ENCODE measurements around the gene PRDM5.

The PRDM5 gene

DNA sequence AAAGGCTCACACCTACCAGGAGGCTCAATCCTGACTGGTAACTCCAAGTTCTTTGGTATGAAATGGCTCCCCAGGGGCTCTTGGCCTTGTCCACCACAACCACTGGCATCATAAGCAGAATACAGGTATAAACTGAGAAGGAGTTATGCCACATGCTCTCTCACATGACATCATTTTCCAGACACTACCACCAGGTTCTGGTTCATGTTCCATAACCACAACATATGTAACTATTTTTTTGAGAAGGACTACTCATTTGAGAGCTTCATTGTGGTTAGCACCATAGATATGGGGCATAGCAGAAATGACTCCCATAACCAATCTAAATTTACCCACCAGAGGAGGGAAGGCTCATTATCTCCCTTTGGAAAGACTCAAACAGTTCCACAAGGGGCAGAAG is 19.6 kb downstream of the PRDM5 start:
- no peak for DNase-seq

DNA sequence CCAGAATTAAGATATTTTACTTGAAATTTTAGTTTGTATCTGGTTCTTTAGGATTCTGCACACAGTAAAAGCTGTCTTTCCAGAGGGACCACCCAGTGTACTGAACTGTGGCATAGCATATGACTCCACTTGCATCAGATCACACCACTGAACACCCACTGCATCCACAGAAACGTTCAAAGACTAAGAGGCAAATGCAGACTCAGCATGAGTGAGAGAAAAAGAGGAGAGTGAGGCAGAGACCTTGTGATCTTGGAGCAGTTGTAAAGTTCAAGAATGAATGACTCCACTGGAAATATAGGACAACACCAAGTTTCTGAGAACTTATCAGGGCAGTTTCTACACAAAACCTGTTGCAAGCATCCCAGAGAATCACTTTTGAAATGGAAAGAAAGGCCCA is 20.8 kb downstream of the PRDM5 start:
- DNase-seq: no peak

DNA sequence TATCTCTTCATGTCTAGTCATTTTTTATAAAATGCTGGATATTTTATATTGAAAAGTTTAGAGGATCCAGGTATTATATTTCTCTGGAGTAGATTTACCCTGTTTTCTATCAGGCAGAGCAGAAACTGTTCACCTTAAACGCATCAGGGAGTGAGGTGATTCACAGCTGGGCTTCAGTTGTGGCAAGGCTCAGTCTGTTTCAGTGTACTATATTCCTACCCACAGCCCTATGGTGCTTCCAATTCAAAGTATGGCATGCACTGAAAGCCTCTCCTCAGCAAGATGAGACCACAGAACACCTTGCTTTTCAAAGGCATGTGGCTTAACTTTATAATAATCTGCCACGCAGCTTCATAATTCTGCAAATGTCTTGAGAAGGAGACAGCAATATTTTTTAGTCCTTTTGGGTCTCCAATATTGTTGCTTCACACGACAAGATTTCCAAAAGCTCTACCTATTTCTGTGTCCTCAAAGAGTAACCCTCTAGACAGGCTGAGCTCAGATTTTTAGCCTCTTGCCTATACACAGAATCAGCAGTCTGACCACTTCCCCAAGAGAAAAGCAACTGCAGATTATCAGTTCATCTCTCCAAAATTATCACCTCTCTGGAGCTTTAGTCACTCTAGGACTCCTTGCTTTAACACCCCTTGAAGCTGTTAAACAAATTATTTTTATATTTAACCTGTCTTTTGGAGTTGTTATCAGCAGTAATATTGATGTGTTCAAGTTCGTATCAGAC is 24.4 kb downstream of the PRDM5 start:
- DNase-seq: no peak

DNA sequence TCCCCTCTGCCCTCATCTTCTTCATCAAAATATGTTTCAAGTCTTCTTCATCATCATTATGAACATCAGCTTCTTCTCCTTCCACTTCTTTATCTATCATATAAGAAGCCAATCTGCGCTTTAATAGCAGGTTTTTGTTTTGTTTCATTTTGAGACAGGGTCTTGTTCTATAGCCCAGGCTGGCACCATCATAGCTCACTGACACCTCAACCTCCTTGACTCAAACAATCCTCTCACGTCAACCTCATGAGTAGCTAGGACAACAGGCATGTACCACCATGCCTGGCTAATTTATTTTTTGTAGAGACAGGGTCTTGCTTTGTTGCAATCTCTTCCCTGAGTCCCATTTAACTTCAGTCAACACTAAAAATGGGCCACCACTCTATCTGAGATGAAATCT is 27.0 kb downstream of the PRDM5 start:
- DNase-seq: no peak

DNA sequence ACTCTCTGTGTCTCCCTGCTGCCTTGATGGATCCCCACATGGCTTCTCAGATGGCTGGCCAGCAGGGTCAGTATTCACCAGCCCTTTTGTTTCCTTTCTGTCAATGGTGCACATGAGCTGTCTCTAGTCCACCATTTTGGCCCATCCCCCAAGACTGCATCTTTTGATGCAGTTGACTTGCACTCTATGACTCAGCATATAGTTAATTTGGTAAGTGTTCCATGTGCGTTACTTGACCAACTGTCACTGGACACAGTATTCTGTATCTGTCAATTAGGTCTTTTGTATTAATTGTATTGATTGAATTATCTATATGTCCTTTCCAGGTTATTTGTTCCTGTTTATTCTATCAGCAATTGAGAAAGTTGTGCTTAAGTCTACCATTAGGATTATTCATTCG is 29.2 kb downstream of the PRDM5 start:
- DNase-seq: no peak

DNA sequence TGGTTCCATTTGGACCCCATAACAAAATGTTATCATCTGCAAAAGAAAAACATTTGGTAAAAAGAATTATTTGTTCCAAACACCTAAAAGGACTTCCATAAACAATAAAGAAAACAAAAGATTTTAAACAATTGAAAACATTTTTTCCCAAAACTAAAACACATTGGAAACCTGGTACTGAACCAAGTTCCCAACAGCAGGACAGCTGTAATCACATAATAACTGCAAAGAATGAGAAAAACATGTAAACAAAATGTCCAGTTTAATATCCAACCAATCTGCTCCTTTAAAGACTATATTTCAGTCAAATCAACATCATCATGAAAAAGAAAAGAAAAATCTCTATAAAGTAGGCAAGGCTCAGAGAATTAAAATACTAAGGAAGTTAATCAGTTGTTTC is 36.3 kb downstream of the PRDM5 start:
- DNase-seq: no peak

DNA sequence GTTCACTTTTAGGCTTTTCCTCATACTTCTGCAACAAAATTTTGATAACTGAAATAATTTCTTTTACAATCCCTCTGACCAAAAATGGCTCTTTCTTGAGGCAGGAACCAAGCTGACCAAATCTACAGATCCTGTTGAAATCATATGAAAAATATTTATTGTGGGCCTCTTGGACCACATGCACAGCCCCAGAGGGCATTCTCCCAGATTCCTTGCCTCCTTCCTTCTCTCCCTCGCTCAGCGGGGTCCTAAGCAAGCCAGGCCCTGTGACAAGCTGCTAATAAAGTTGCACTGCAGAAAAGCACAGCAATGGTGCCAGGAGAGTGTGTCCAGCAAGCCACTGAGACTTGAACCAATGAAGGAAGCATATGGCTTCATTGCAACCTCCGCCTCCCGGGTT is 40.7 kb downstream of the PRDM5 start:
- no peak for DNase-seq

DNA sequence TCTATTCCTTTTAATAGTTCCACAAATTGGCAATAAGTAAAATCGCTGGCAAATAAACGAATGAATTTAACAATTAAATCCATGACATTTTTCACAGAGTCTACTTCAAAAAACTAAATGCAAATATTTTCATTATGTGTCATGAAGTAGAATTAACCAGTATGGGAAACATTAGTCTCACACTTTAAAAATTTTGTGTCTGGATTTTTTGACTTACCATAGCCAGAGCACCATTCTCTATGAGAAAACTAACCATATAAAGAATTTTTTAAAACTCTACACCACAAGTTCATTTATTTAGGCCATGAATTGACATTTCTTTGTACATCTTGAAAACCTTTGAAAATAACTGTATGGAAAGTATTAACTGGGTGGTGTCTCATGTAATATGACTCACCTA is 41.2 kb downstream of the PRDM5 start:
- no peak for DNase-seq

DNA sequence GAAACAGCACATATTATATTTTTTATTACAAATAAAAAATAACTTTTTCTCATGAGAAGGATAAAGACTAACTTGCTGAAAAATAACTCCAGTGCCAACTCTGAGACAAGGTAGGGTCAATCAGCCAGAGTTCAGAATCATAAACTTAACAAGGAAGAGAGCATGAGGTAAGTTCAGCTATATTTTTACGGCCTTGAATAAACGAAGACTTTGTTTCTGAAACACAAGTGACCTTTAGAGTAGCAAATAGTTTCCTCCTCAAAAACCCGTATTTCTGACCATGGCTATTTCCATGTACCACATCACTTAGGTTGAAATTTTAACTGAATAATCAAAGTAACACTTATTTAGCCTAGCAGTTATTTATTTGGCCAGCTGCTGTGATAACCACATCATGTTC is 45.5 kb downstream of the PRDM5 start:
- no peak for DNase-seq

DNA sequence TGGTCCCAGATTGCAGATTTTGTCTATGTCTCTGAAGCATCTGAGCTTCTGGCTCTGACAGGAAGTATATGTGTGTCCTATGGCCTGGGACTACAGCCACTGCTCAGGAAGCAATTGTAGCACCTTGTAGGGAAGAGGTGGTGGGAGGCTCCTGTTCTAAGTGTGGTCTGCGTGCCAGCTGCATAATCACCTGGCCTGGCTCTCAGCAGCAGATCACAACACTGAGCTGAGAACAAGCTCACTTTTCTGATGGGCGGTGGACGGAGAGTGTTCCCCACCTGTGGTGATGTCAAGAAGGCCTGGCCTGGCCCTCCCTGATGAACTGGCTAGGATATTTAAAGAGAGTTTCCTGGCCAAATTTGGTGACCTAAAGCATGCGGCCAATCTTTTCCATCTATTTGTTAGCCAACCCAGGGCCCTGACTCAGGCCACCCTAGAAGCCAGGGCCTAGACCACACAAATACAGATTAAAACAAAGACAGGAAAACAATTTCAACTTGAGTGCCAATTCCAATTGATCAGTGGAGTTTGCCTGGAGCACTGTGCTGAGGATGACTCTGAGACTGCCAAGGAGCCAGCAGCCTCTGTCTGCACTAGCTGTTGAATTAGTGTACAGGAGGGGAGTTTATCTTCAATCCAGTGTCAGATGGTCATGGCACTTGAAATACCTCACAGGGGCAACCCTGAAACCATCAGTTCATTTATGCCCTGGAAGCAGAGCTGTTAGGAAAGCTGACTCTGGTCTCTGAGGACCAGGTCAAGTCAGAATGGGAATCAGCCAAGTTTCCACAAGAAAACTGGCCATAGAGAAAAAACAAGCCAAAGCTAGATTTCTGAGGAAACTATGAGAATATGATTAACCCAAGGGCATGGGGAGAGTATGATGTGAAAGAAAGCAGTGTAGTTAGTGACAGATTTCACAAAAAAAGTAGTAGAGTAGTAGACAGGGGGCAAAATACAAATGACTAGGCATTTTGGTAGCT is 47.4 kb downstream of the PRDM5 start:
- no peak for DNase-seq

DNA sequence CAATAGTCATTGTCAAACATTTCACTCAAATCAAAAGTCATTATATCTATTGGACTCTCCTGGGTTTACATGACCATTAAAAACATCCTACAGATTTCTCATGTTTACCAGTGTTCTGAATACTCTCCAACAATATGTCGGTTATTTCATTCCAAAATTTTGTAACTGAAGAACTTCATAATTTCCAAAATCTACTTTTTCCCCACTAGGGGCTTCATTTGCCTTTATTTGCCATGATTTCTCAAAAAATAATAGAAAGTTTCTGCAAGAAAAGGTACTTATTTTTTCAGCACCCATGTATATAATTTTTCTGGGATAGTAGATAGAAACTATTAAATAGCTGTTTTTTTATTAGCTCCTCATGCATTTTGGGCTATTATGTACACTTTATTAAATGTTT is 49.0 kb downstream of the PRDM5 start:
- no peak for DNase-seq

DNA sequence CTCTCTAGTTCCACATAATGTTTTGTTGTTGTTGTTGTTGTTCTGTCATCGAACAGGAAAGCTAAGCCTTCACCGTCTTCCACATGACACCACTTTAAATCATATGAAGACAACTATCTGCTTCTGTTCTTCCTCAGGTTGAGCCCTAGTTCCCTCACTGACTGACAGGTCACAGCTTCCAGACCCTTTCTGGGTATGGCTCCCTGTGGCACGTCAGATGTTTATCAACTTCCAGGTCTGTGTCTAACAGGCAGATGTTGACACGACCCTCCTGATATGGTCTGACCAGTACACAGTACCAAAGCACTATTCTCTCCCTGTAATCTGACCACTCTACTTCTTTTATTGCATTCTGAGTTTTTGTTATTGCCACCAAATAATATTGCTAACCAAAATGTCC is 51.4 kb downstream of the PRDM5 start:
- DNase-seq: no peak

DNA sequence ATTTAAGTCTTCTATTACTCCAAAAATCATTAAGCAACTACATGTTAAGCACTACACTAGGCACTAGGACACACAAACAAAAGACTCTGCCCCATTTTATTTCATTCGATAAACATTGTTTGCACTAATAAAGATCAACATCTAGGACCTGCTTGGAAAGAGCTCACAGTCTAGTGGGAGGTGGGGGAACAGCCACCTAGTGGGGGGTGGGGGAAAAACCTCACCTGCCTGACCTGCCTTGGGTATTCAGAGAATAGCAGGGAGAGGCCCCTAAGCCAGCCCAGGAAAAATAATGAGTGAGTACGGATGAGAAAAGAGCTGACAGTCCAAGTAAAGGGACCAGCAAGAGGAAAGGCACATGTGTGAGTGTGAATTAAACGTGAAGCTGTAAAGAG is 52.2 kb downstream of the PRDM5 start:
- no peak for DNase-seq

DNA sequence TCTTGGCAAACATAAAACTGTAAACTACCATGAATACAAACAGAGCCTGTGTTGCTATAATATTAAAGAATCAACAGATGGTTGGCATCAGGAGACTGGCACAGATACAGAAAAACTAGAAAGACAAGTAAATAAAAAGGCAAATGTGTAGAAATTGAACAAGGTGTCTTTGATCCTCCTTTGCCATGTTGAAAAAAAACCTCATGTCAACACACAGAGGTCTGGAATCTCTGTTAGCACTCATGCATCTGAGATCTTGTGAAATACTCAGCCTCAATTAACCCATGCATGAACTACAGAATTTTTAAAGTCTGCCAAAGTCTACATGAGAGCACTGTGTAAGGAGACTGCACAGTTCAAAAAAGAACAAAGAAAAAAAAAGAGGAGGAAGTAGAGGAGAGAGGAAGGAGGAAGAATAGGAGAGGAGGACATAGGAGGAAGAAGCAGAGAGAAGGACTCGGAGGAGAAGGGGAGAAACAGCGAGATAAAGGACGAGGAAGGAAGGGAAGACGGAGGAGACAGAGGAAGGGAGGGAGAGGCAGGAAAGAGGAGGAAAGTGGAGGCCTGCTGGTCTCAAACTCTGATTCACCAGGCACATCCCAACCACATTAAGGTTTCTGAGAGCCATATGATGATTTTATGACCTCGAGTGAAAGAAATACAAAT is 52.8 kb downstream of the PRDM5 start:
- no peak for DNase-seq

DNA sequence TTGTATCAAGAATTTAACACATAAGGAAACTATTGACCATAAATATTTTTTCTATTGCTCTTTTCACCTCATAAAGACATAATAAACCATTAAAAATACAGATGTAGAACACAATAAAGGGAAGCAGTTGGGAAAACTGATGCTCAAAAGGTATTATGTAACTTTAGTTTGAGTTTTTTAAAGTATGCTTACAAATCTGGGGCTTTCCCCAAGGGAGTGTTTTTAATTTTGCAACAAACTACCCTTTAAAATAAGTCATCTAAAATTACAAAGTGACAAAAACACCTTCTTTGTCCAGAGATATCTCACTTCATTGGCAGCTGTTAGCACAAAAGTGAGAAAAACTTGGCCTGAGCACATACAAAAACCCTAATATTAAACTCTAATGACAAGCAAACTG is 55.0 kb downstream of the PRDM5 start:
- DNase-seq: no peak

DNA sequence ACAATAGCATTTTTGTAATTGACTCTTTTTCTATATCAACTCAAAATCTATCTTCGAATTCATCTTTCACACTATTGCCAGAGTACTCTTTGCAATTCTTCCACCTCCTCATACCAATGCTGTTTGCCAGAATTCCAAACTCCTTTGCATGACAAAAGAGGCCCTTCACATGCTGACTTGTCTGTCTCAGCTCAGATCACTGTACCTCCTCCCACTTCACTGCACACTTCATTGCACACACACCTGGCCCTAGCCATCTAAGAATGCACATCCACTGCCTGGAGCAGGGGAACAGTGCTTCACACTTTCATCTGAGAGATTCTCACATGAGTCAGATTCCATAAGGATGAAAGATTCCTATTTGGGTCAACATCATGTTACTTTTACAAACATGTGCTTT is 56.5 kb downstream of the PRDM5 start:
- DNase-seq: no peak

DNA sequence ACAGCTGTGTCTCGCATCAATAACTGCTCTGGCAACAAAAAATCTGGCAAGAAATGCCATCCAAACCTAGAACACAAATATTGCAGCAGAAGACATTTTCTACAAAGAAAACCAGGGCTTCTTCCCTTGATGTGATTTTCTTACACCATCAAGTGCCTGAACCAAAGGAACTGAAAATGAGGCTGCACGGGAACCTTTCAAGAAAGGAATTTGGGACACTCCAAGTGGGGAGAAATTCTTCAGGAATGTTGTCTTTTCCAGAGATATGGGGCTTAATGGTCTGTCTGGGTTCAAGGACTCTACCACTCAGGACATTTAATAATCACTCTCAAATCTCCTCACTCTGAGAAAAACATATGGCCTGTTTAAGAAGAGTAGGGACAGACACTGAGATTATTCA is 57.6 kb downstream of the PRDM5 start:
- DNase-seq: no peak

DNA sequence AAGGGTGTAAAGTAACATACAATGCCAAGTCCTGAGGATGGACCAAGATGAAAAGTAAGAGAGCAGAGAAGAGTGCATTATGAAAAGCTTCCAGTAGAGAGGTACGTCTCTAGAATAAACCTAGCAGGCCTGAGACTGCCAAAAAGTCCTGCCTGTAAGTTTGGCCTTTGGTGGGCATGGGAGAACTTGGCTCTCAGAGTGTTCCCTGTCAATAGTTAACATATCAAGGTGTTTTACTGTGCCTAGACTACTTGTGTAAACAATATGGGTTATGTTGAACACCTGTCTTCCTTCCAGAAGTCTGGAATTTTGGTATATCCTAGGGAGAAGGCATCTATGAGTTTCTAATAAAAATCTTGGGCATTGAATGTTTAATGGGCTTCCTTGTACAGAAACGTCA is 60.1 kb downstream of the PRDM5 start:
- DNase-seq: no peak

DNA sequence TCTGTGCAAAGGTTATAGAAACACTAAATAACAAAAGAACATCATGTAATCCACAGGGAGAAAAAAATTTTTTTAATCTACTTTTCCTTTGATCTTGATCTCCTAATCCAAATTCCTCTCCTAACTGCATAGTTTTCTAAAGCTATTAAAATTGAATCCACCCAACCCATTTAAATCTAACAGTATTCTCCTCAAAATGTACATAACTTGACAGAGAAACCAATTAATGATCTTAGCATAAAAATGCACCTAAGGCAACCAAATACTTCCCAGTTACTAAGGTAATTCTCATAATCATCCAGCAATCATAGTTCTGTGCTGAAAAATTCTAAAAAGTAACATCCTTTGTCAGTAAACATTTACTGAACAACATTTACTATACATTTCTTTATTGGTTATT is 60.7 kb downstream of the PRDM5 start:
- no peak for DNase-seq

DNA sequence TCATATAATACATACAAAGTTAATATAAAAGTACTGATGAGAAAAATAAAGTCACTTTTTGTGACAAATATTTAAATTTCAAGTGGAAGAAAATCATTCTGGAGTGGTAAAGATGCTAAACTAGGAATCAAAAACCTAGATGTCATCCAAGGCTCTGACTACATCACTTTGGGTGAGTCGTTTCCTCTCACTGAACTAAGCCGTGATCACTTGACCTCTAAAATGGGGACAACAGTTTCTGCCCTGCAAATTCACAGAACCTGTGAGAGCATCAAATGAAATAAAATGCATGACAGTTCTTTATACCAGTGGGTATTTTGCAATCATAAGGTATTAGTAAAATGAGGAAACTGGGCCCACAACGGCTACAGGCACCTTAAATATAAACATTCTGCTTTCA is 63.8 kb downstream of the PRDM5 start:
- DNase-seq: no peak

DNA sequence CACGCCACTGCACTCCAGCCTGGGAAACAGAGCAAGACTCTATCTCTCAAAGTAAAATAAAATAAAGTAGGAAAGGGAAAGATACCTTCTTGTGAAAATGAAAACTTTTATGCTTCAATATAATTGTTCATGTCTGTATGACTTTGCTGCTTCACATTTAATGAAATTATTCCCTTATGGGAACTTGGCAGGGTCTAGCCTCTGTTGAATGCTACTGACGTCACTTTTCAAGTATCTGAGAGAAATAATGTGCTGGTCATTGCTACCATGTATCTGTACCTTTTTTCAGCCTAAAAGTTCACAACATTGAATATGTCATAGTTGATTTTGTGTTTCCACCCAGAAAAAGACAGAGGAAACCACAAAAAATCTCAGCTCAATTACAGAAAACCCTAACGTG is 65.2 kb downstream of the PRDM5 start:
- DNase-seq: no peak

DNA sequence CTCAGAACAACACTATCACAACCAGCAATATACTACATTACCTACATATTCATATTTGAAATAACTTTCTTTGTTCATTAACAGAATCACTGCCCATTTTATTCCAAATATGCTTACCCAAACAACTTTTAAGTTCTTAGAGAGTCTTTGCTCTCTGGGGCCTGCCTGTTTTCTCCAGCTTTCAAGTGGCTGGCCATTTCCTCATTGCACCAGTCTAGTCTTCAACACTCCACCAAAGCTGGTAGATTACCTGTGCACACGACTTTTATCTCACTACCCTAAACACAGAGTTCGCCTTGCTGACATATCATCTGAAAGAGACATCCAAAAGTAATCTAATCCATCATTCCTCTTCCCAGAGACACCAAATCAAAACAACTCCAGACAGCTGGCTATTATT is 66.2 kb downstream of the PRDM5 start:
- DNase-seq: no peak

DNA sequence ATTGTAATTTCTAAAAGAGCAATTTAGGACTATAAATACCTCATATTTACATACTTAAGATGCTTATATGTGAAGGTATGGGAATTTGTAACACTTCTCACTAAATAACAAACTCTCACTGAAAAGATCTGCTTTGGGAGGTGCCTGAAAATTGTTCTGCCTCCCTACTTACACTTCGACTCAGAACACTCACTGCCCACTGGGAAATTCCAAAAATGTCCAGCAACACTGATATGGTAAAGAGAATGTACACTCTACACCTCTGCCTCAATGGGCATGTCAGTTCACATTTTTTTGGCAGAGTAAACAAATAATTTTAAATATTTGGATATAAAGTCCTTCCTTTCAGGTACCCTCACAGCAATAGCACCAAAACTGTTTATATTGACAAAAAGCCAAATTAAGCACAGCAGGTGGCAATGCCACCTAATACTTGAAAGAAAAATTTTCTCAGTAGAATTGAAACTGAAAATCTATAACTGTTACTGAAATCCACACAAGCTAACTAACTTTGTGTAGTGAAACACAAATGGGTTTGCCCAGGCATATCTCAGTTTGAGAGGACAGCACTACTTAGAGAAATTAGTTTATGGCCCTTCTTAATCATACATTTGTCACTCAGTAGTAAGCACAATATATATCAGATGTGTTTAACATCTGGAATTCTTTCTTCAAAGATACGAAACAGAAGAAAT is 67.1 kb downstream of the PRDM5 start:
- no peak for DNase-seq

Data from femur (tissue), 1 donor.